Measurements from ENCODE around the gene SZT2.

- TF ChIP-seq CTCF (IDR thresholded peaks at IDR 0.05; ENCODE audit: low read depth, low read length, poor library complexity, severe bottlenecking) = no peak
- no peak for TF ChIP-seq EZH2phosphoT487 (IDR thresholded peaks at IDR 0.05; ENCODE audit: borderline replicate concordance, low read length)
Observed at GRCh38 chr1:43418858-43419257, 29.2 kb downstream of the SZT2 start.

All from DOHH2 (cell line).